NT2/D1 (cell line): Measurements from ENCODE around the gene MFAP3L.
A peak's percentile ranks its signal among the peaks of the same experiment; 100 is the strongest.

ENCODE experiments used
- DNase-seq: peaks from one replicate; pipeline ENCODE4 v3.0.0-alpha.2; 2011; ENCODE audit warnings: low read depth, low spot score
- H3K27me3 ChIP-seq: 2 replicates; pipeline ENCODE4 v1.6.0; 2011; ENCODE audit warnings: mild to moderate bottlenecking; ENCODE audit not compliant: insufficient read length, insufficient read depth
- H3K36me3 ChIP-seq: 2 replicates; pipeline ENCODE4 v1.6.1; 2011; ENCODE audit warnings: mild to moderate bottlenecking, low read length, mixed read lengths; ENCODE audit not compliant: insufficient read depth, insufficient read length
- H3K4me1 ChIP-seq: 2 replicates; pipeline ENCODE4 v1.5.1; 2011; ENCODE audit not compliant: insufficient read depth, insufficient read length
- H3K4me3 ChIP-seq: 2 replicates; pipeline ENCODE4 v1.5.1; 2011; ENCODE audit warnings: low read depth; ENCODE audit not compliant: insufficient read length
- H3K9ac ChIP-seq: 2 replicates; pipeline ENCODE4 v1.6.0; 2011; ENCODE audit warnings: low read depth; ENCODE audit not compliant: insufficient read length
- H3K9me3 ChIP-seq: 2 replicates; pipeline ENCODE4 v1.5.1; 2011; ENCODE audit warnings: mild to moderate bottlenecking, low read length; ENCODE audit not compliant: insufficient read depth
- SUZ12 ChIP-seq: IDR thresholded peaks from 2 replicates; pipeline ENCODE4 v1.6.1; 2011; ENCODE audit not compliant: insufficient read length, insufficient read depth; ENCODE audit errors: extremely low read depth
- YY1 ChIP-seq: IDR thresholded peaks from 2 replicates; pipeline ENCODE4 v1.6.1; 2011; ENCODE audit not compliant: insufficient read length, insufficient read depth
- ZNF274 ChIP-seq: IDR thresholded peaks from 2 replicates; pipeline ENCODE4 v1.6.1; 2011; ENCODE audit warnings: mild to moderate bottlenecking, low read depth, low read length

The MFAP3L gene

GRCh38 chr4:170037481-170037880 lies 11.3 kb upstream of the MFAP3L start:
- Histone ChIP-seq H3K27me3 (no peaks in the 10 kb centered on the region), H3K4me3 (no peak overlapping the region), H3K36me3 (no peaks in the 10 kb centered on the region), H3K4me1 (no peaks in the 10 kb centered on the region), H3K9ac (no peak overlapping the region), H3K9me3 (no peaks in the 10 kb centered on the region)
- no peak for TF ChIP-seq SUZ12
- no peak for TF ChIP-seq YY1
- no peak for TF ChIP-seq ZNF274
- no peak for DNase-seq

GRCh38 chr4:170035845-170036244 lies 9.7 kb upstream of the MFAP3L start:
- DNase-seq = no peak
- TF ChIP-seq SUZ12 = no peak
- TF ChIP-seq YY1 = no peak
- no peak for TF ChIP-seq ZNF274
- Histone ChIP-seq H3K4me3 (no peak overlapping the region), H3K9me3 (no peaks in the 10 kb centered on the region), H3K9ac (no peak overlapping the region), H3K27me3 (no peaks in the 10 kb centered on the region), H3K36me3 (no peaks in the 10 kb centered on the region), H3K4me1 (no peaks in the 10 kb centered on the region)

GRCh38 chr4:170035231-170035630 lies 9.0 kb upstream of the MFAP3L start:
- Histone ChIP-seq H3K36me3 (no peaks in the 10 kb centered on the region), H3K9ac (no peak overlapping the region), H3K27me3 (no peaks in the 10 kb centered on the region), H3K9me3 (no peaks in the 10 kb centered on the region), H3K4me3 (no peak overlapping the region), H3K4me1 (no peaks in the 10 kb centered on the region)
- DNase-seq = no peak
- no peak for TF ChIP-seq ZNF274
- TF ChIP-seq YY1 = no peak
- no peak for TF ChIP-seq SUZ12

- H3K9me3 ChIP-seq = no peaks in the 10 kb centered on the region
- no peak overlapping the region for H3K4me3 ChIP-seq
- H3K4me1 ChIP-seq = no peaks in the 10 kb centered on the region
- DNase-seq = no peak
- TF ChIP-seq SUZ12 (no peak), ZNF274 (no peak), YY1 (no peak)
- H3K36me3 ChIP-seq = no peaks in the 10 kb centered on the region
- H3K27me3 ChIP-seq = peaks cover 2% of the 10 kb centered on the region
- H3K9ac ChIP-seq = no peak overlapping the region
Observed at GRCh38 chr4:170033999-170034398, 7.8 kb upstream of the MFAP3L start.

GRCh38 chr4:170030121-170030520 lies 3.9 kb upstream of the MFAP3L start:
- TF ChIP-seq ZNF274 = no peak
- no peak for TF ChIP-seq YY1
- TF ChIP-seq SUZ12 = no peak
- Histone ChIP-seq H3K4me3 (no peak overlapping the region), H3K36me3 (no peaks in the 10 kb centered on the region), H3K9ac (no peak overlapping the region), H3K4me1 (peaks cover 3% of the 10 kb centered on the region), H3K9me3 (no peaks in the 10 kb centered on the region), H3K27me3 (peaks cover 20% of the 10 kb centered on the region)
- no peak for DNase-seq

GRCh38 chr4:170027181-170027829 lies 1.1 kb upstream of the MFAP3L start:
- peak; percentile 85 for DNase-seq
- H3K27me3 ChIP-seq = peaks cover 27% of the 10 kb centered on the region
- H3K9me3 ChIP-seq = no peaks in the 10 kb centered on the region
- H3K4me3 ChIP-seq = peak overlapping the region; percentile 81
- TF ChIP-seq SUZ12 (no peak), ZNF274 (no peak), YY1 (no peak)
- peaks cover 3% of the 10 kb centered on the region for H3K4me1 ChIP-seq
- peak overlapping the region; percentile 56 for H3K9ac ChIP-seq
- H3K36me3 ChIP-seq = no peaks in the 10 kb centered on the region

GRCh38 chr4:170025523-170026252 lies 507 bp downstream of the MFAP3L start:
- no peak for TF ChIP-seq YY1
- no peak for TF ChIP-seq ZNF274
- TF ChIP-seq SUZ12 = no peak
- Histone ChIP-seq H3K4me1 (peaks cover 3% of the 10 kb centered on the region), H3K4me3 (peak overlapping the region; percentile 81), H3K27me3 (peaks cover 27% of the 10 kb centered on the region), H3K9ac (peak overlapping the region; percentile 82), H3K9me3 (no peaks in the 10 kb centered on the region), H3K36me3 (no peaks in the 10 kb centered on the region)
- DNase-seq = no peak
